HEK293 (cell line): ENCODE measurements around the gene LYZL4.

Source experiments
- CTCF ChIP-seq: fragments of 450-650 bp; formaldehyde crosslinking; IDR thresholded peaks from 2 replicates; pipeline ENCODE4 v1.5.1; 2016; ENCODE audit warnings: missing biosample characterization, missing genetic modification characterization
- PBX3 ChIP-seq: sonication (generic); formaldehyde crosslinking; IDR thresholded peaks from 2 replicates; pipeline ENCODE4 v1.8.1; 2022; ENCODE audit warnings: mild to moderate bottlenecking, moderate library complexity, missing genetic modification reagents
- REPIN1 ChIP-seq: fragments of 450-650 bp; formaldehyde crosslinking; IDR thresholded peaks from 2 replicates; pipeline ENCODE4 v1.5.1; 2017; ENCODE audit warnings: missing biosample characterization, missing genetic modification characterization, low read depth
- ZFP3 ChIP-seq: fragments of 450-650 bp; formaldehyde crosslinking; IDR thresholded peaks from 2 replicates; pipeline ENCODE4 v1.5.1; 2016; ENCODE audit warnings: low read depth, missing biosample characterization, missing genetic modification characterization
- ZNF132 ChIP-seq: fragments of 450-650 bp; formaldehyde crosslinking; IDR thresholded peaks from 2 replicates; pipeline ENCODE4 v1.5.1; 2017; ENCODE audit warnings: missing biosample characterization, missing genetic modification characterization, borderline replicate concordance
- ZNF133 ChIP-seq: fragments of 450-650 bp; formaldehyde crosslinking; IDR thresholded peaks from 2 replicates; pipeline ENCODE4 v1.5.1; 2016; ENCODE audit warnings: missing biosample characterization, missing genetic modification characterization
- ZNF155 ChIP-seq: fragments of 450-650 bp; formaldehyde crosslinking; IDR thresholded peaks from 2 replicates; pipeline ENCODE4 v1.5.1; 2016; ENCODE audit warnings: missing biosample characterization, missing genetic modification characterization
- ZNF175 ChIP-seq: fragments of 450-650 bp; formaldehyde crosslinking; IDR thresholded peaks from 2 replicates; pipeline ENCODE4 v1.5.1; 2016; ENCODE audit warnings: missing biosample characterization, missing genetic modification characterization
- ZNF214 ChIP-seq: fragments of 450-650 bp; formaldehyde crosslinking; IDR thresholded peaks from 2 replicates; pipeline ENCODE4 v1.5.1; 2017; ENCODE audit warnings: missing biosample characterization, mild to moderate bottlenecking, missing genetic modification characterization, borderline replicate concordance
- ZNF23 ChIP-seq: fragments of 450-650 bp; formaldehyde crosslinking; IDR thresholded peaks from 2 replicates; pipeline ENCODE4 v1.5.1; 2016; ENCODE audit warnings: missing biosample characterization, missing genetic modification characterization, borderline replicate concordance
- ZNF266 ChIP-seq: fragments of 450-650 bp; formaldehyde crosslinking; IDR thresholded peaks from 2 replicates; pipeline ENCODE4 v1.5.1; 2016; ENCODE audit warnings: missing biosample characterization, missing genetic modification characterization, low read depth
- ZNF274 ChIP-seq, 2 experiments: fragments of 200-500 bp in 1 of 2; fragments of 450-650 bp in 1 of 2; sonication (Bioruptor generic) in 1 of 2; formaldehyde crosslinking in 1 of 2; IDR thresholded peaks; 2 replicates each; pipeline versions ENCODE4 v1.5.1 to v1.6.1; 2014 to 2016; ENCODE audit warnings: borderline replicate concordance in 1 of 2, inconsistent platforms in 1 of 2, low read length in 1 of 2, missing biosample characterization in 1 of 2, missing genetic modification characterization in 1 of 2
- ZNF548 ChIP-seq: fragments of 450-650 bp; formaldehyde crosslinking; IDR thresholded peaks from 2 replicates; pipeline ENCODE4 v1.5.1; 2016; ENCODE audit warnings: missing biosample characterization, missing genetic modification characterization

DNA sequence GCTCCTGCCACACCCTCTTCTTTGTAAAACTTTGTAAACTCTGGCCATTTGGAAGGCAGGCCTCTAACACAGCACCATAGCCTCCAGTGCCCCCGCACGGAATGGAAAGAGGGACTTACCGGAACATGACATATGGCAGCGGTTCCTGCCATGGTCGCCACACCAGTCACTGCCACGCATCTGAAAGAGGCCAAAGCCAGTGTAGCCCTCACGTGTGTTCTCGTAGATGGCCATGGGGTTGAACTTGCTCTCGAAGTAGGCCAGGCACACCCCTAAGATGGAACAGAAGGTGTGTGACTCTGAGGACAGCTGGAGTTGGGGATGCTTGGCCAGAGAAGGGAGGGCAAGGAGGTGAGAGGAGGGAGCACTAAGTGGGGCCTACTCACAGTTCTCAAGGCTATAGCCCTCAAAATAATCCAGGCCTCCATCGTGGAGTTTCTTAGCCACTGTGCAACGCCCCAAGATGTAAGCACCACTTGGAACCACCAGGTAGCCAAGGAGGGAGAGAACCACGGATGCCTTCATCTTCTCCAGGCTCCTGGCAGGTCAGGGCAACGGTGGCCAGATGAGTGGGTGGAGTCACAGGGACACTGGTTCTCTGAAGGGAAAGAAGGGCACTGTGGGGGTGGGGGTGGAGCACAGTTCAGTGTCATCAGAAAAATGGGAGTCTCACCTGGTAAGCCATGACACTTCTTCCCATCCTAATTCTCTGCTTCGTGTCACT lies 3.5 kb downstream of the LYZL4 start:
- TF ChIP-seq ZNF133 (tag by site-specific recombination), result no peak
- no peak for TF ChIP-seq ZFP3
- TF ChIP-seq ZNF155 (tag by site-specific recombination), result no peak
- TF ChIP-seq ZNF23 (tag by site-specific recombination), result no peak
- TF ChIP-seq PBX3 (CRISPR knock-in tag), result no peak
- no peak for TF ChIP-seq ZNF132 (tag by site-specific recombination)
- TF ChIP-seq ZNF175 (tag by site-specific recombination), result no peak
- no peak for TF ChIP-seq ZNF266 (tag by site-specific recombination)
- TF ChIP-seq ZNF214, result no peak
- no peak for TF ChIP-seq CTCF (tag by site-specific recombination)
- TF ChIP-seq REPIN1 (tag by site-specific recombination), result no peak
- TF ChIP-seq ZNF274 (IDR thresholded peaks at IDR 0.05; ENCODE audit: low read length), result no peak
- no peak for TF ChIP-seq ZNF274 (tag by site-specific recombination; IDR thresholded peaks at IDR 0.05; ENCODE audit: borderline replicate concordance)
- no peak for TF ChIP-seq ZNF548 (tag by site-specific recombination)
